Measurements from ENCODE around the gene GABRB3.

The GABRB3 gene

GRCh38 chr15:26644948-26645347 is 127.9 kb downstream of the GABRB3 start:
- Histone ChIP-seq H3K4me3 (ENCODE audit: low read depth, low read length) (no peak overlapping the region), H3K27ac (no peak overlapping the region), H3K27me3 (replicated peaks) (no peaks in the 10 kb centered on the region), H3K36me3 (replicated peaks) (no peaks in the 10 kb centered on the region)
- in situ Hi-C loops (cut with HindIII; ENCODE audit: low pct_ligation_motif_present, low sequenced_read_pairs) = no loop called here
- no peak for DNase-seq
- TF ChIP-seq, protein P1, sequence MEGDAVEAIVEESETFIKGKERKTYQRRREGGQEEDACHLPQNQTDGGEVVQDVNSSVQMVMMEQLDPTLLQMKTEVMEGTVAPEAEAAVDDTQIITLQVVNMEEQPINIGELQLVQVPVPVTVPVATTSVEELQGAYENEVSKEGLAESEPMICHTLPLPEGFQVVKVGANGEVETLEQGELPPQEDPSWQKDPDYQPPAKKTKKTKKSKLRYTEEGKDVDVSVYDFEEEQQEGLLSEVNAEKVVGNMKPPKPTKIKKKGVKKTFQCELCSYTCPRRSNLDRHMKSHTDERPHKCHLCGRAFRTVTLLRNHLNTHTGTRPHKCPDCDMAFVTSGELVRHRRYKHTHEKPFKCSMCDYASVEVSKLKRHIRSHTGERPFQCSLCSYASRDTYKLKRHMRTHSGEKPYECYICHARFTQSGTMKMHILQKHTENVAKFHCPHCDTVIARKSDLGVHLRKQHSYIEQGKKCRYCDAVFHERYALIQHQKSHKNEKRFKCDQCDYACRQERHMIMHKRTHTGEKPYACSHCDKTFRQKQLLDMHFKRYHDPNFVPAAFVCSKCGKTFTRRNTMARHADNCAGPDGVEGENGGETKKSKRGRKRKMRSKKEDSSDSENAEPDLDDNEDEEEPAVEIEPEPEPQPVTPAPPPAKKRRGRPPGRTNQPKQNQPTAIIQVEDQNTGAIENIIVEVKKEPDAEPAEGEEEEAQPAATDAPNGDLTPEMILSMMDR (IDR thresholded peaks at IDR 0.05; ENCODE audit: low read depth, low read length, missing control alignments) = no peak

DNA sequence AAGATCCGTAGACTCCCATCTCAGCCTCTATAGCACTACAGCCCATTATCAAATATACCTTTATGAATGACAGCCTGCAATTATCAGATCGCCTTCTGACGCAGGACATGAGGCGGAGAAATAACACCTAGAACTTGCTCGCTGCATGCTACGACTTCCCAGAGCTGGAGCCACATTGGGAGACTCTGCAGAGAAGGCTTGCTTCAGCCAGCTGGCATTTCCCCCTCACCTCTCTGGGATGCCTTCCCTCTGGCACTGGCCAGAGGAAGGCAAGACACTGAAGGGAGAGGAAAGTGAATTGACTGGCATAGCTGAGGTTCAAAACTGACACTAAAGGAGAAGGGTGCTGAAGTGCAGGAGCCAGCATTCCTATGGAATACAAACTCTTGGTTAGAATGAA is 131.7 kb downstream of the GABRB3 start:
- in situ Hi-C loops (cut with HindIII; ENCODE audit: low pct_ligation_motif_present, low sequenced_read_pairs) = no loop called here
- TF ChIP-seq, protein P1 (IDR thresholded peaks at IDR 0.05; ENCODE audit: low read depth, low read length, missing control alignments) = no peak

DNA sequence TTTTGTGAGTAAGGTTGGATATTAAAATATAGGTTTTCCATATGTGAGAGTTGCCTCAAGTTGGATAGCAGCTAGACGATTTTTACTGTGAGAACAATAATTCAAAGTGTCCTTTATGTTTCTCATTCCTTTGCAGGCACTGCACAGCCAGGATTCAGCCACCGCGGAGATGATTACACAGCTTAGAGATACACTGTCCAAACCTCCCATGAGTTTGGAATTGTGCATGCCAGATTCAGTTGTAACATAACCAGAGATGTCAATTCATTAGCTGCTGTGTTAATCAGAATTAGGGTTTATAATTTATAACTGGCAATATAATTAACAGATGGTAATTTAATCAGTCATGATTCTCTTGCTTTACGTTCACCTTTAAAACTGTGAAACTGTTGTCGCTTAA is 132.3 kb downstream of the GABRB3 start:
- Histone ChIP-seq H3K36me3 (replicated peaks) (no peaks in the 10 kb centered on the region), H3K27me3 (replicated peaks) (no peaks in the 10 kb centered on the region), H3K27ac (no peak overlapping the region), H3K4me3 (ENCODE audit: low read depth, low read length) (no peak overlapping the region)
- no peak for DNase-seq
- in situ Hi-C loops (cut with HindIII; ENCODE audit: low pct_ligation_motif_present, low sequenced_read_pairs) = no loop called here
- TF ChIP-seq, protein P1 (IDR thresholded peaks at IDR 0.05; ENCODE audit: low read depth, low read length, missing control alignments) = no peak

More for the DNA sequence above, 131.7 kb downstream of the GABRB3 start:
- DNase-seq = no peak
- Histone ChIP-seq H3K4me3 (ENCODE audit: low read depth, low read length) (no peak overlapping the region), H3K36me3 (replicated peaks) (no peaks in the 10 kb centered on the region), H3K27me3 (replicated peaks) (no peaks in the 10 kb centered on the region), H3K27ac (no peak overlapping the region)

DNA sequence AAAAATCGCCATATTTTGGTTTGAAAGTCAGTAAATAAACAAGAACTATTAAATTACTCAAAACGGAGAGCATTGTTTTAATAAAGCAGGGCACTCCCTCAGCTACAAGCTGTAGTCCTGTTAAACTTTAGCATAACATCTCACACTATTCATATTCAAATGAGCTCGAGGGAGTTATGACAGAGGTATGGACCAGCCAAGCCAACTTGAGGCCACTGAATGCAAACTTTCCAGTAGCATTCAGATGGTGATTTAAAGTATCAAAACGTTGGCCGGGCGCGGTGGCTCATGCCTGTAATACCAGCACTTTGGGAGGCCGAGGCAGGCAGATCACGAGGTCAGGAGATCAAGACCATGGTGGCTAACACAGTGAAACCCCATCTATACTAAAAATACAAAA is 132.9 kb downstream of the GABRB3 start:
- Histone ChIP-seq H3K27ac (no peak overlapping the region), H3K36me3 (replicated peaks) (no peaks in the 10 kb centered on the region), H3K4me3 (ENCODE audit: low read depth, low read length) (no peak overlapping the region), H3K27me3 (replicated peaks) (no peaks in the 10 kb centered on the region)
- in situ Hi-C loops (cut with HindIII; ENCODE audit: low pct_ligation_motif_present, low sequenced_read_pairs) = no loop called here
- TF ChIP-seq, protein P1 (IDR thresholded peaks at IDR 0.05; ENCODE audit: low read depth, low read length, missing control alignments) = no peak
- no peak for DNase-seq

GRCh38 chr15:26635614-26636013 is 137.3 kb downstream of the GABRB3 start:
- Histone ChIP-seq H3K27me3 (replicated peaks) (no peaks in the 10 kb centered on the region), H3K27ac (no peak overlapping the region), H3K4me3 (ENCODE audit: low read depth, low read length) (no peak overlapping the region), H3K36me3 (replicated peaks) (no peaks in the 10 kb centered on the region)
- TF ChIP-seq, protein P1 (IDR thresholded peaks at IDR 0.05; ENCODE audit: low read depth, low read length, missing control alignments) = no peak
- in situ Hi-C loops (cut with HindIII; ENCODE audit: low pct_ligation_motif_present, low sequenced_read_pairs) = no loop called here
- DNase-seq = no peak

DNA sequence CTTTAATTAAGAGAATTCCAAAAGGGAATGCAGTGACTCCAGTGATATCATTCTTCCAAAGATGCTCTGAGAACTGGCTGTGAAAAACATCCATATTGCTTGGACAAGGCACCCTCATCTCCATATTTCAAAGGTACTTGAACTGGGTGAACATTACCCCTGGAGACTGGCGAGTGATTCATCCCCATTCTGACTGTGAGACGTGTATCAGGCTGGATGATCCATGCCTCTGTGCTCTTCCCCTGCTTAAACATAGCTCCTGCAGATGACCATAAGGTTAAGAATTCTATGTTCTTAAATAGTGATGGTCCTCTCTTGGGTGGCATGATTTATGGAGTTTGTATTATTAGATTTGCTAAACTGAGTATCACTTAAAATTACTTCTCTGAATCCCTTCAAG is 137.8 kb downstream of the GABRB3 start:
- TF ChIP-seq, protein P1 (IDR thresholded peaks at IDR 0.05; ENCODE audit: low read depth, low read length, missing control alignments) = no peak
- Histone ChIP-seq H3K27me3 (replicated peaks) (no peaks in the 10 kb centered on the region), H3K4me3 (ENCODE audit: low read depth, low read length) (no peak overlapping the region), H3K36me3 (replicated peaks) (no peaks in the 10 kb centered on the region), H3K27ac (no peak overlapping the region)
- DNase-seq = no peak
- in situ Hi-C loops (cut with HindIII; ENCODE audit: low pct_ligation_motif_present, low sequenced_read_pairs) = no loop called here
